Right atrium auricular region (tissue), 2 donors: ENCODE data around the gene KDM6B. TPM values are rescaled to one million over a fixed set of nuclear protein-coding genes. Genes with fewer than 3 reads are reported as not detected.

Source experiments
- DNase-seq: peaks from one replicate; pipeline ENCODE4 v3.0.0-alpha.2; 2019; ENCODE audit warnings: low spot score
- H3K27ac ChIP-seq, 2 donors: fragments of 200-600 bp; sonication (generic); 1 replicate in 1 of 2; 2 replicates in 1 of 2; pipeline ENCODE4 v1.5.1; 2016 to 2019
- H3K27me3 ChIP-seq, 2 donors: fragments of 200-600 bp; sonication (generic); one replicate each; pipeline versions ENCODE4 v1.5.1 to v1.6.0; 2017 to 2019
- H3K36me3 ChIP-seq: fragments of 200-600 bp; sonication (generic); one replicate; pipeline ENCODE4 v1.5.1; 2016
- H3K4me1 ChIP-seq, 2 donors: fragments of 200-600 bp; sonication (generic); one replicate each; pipeline versions ENCODE4 v1.5.1 to v1.6.0; 2017 to 2019
- H3K4me3 ChIP-seq, 2 donors: fragments of 200-600 bp; sonication (generic); 1 replicate in 1 of 2; 2 replicates in 1 of 2; pipeline ENCODE4 v1.5.1; 2017 to 2019; ENCODE audit warnings: mild to moderate bottlenecking in 1 of 2, moderate library complexity in 1 of 2
- H3K9me3 ChIP-seq, 2 donors: fragments of 200-600 bp; sonication (generic); one replicate each; pipeline ENCODE4 v1.5.1; 2019
- CTCF ChIP-seq, 2 donors: fragments of 200-600 bp; sonication (generic); IDR thresholded peaks; one replicate each; pipeline ENCODE4 v1.5.1; 2019; ENCODE audit warnings: antibody characterized with exemption in 2 of 2
- total RNA-seq, 2 donors: library from RNA; depleted of rRNA; stranded (reverse); fragments of >200 nt; gene quantifications; one replicate each; pipeline ENCODE4 v1.1.0, GENCODE V29; 2016

KDM6B gene
- total RNA-seq, 2 donors from 2014 or later, result 11.0 to 11.1 TPM

DNA sequence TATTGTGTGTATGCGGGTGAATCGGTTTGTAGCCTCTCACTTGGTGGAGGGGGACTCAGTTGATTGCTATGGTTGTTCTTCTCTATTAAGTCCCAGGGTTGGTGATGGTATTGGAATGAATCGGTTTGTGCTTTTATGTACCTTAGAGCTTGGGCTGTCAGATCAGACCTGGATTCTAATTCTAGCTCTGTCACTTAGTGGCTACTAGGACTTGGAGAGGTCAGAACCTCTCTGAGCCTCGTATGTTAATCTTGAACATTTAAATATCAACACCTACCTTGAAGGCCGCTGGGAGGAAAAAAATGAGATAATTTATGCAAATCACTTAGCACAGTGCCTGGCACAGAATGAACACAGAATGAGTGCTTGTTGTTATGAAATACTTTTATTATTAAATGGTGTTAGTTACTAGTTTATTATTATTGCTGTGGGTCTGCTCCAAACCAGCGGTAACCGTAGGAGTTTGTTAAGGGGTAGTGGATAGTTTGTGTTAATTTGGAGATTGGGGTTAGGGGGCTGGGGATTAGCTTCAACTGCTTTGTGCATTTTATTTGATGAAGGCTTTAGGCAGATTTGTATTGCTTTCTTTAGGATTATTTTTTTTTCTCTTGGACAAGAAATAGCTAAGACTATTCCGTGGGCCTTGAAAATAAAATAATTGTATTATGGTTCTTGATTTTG is 3.5 kb downstream of the KDM6B start:
- Histone ChIP-seq H3K9me3 (no peaks in the 10 kb centered on the region), H3K27me3 (no peaks in the 10 kb centered on the region), H3K36me3 (no peaks in the 10 kb centered on the region), H3K4me3 (peak overlapping the region; percentile 21 to 76), H3K27ac (peak overlapping the region; percentile 99 to 100), H3K4me1 (peaks cover 0 to 67% of the 10 kb centered on the region in 2 donors)
- no peak for TF ChIP-seq CTCF (IDR thresholded peaks at IDR 0.05)
- DNase-seq, result no peak

GRCh38 chr17:7838090-7839075 is 4.4 kb downstream of the KDM6B start:
- Histone ChIP-seq H3K27ac (peak overlapping the region; percentile 99 to 100), H3K4me1 (peaks cover 0 to 60% of the 10 kb centered on the region in 2 donors), H3K27me3 (no peaks in the 10 kb centered on the region), H3K36me3 (no peaks in the 10 kb centered on the region), H3K4me3 (peak overlapping the region in 1 of 2 donors; percentile 21), H3K9me3 (no peaks in the 10 kb centered on the region)
- TF ChIP-seq CTCF (IDR thresholded peaks at IDR 0.05), result no peak
- no peak for DNase-seq

DNA sequence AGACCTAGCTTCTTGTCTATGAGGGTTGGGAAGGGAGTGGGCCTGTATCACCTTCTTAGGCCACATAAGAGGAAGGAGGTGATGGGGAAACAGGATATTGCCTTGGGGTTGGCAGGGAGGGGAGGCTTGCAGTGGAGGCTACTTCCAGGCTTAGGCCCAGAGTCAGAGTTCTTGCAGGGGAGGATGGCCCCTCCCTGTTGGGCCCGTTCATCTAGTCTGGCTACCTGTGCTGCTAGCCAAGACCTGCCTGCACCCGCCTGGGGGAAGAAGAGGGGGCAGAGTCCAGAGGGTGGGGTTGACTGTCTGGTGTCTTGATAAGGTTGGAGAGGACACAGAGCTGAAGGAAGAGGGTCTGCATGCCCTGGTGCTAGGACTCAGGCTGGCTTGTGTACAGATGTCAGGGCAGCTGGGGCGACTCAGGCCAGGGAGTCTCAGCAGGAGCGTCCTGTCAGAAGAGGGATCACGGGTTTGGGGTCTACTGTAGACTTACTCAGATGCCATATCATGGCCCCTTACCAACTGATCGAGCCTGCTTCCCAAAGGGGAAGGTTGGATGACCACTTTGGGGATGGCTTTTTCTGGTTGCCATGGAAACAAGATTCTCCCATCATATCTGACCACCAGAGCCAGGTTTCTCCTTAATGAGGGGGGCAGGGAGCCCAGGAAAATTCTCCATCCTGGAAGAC is 5.3 kb downstream of the KDM6B start:
- H3K9me3 ChIP-seq, result no peaks in the 10 kb centered on the region
- H3K4me1 ChIP-seq, result peaks cover 0 to 57% of the 10 kb centered on the region in 2 donors

DNA sequence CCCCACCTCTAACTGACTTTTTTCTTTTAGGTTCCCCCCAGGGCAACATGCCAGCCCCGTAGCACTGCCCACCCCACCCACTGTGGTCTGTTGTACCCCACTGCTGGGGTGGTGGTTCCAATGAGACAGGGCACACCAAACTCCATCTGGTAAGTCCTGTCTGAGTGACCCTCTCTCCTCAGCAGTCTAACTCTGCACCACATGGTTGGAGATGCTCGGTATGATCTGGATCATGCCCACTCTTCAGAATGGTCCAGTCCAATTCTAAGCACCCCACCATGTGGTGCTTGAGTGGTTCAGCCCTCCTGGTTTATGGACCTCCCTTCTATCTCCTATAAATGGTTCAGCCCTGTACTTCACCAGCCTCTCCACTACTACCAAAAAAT is 5.9 kb downstream of the KDM6B start:
- Histone ChIP-seq H3K36me3 (no peaks in the 10 kb centered on the region), H3K27me3 (no peaks in the 10 kb centered on the region), H3K4me3 (no peak overlapping the region), H3K4me1 (peaks cover 0 to 57% of the 10 kb centered on the region in 2 donors), H3K27ac (peak overlapping the region; percentile 98 to 100), H3K9me3 (no peaks in the 10 kb centered on the region)
- no peak for DNase-seq
- TF ChIP-seq CTCF (IDR thresholded peaks at IDR 0.05), result no peak

More for the DNA sequence above, 5.3 kb downstream of the KDM6B start:
- TF ChIP-seq CTCF (IDR thresholded peaks at IDR 0.05), result no peak
- no peaks in the 10 kb centered on the region for H3K36me3 ChIP-seq
- DNase-seq, result no peak
- no peak overlapping the region for H3K4me3 ChIP-seq
- H3K27me3 ChIP-seq, result no peaks in the 10 kb centered on the region
- H3K27ac ChIP-seq, result peak overlapping the region; percentile 99 to 100

GRCh38 chr17:7840441-7840840 is 6.4 kb downstream of the KDM6B start:
- Histone ChIP-seq H3K4me3 (no peak overlapping the region), H3K9me3 (no peaks in the 10 kb centered on the region), H3K27ac (peak overlapping the region; percentile 98 to 100), H3K27me3 (no peaks in the 10 kb centered on the region), H3K4me1 (peaks cover 0 to 63% of the 10 kb centered on the region in 2 donors), H3K36me3 (no peaks in the 10 kb centered on the region)
- no peak for DNase-seq
- TF ChIP-seq CTCF (IDR thresholded peaks at IDR 0.05), result no peak
